D341Med (cell line): Measurements from ENCODE around the gene ABAT.

Experiments used
- DNase-seq: peaks from one replicate; pipeline ENCODE4 v3.0.0; 2012; ENCODE audit warnings: low spot score

ABAT gene

GRCh38 chr16:8717892-8718415, 43.5 kb downstream of the ABAT start:
- no peak for DNase-seq

- DNase-seq, result no peak
These were observed 44.6 kb downstream of the ABAT start for GRCh38 chr16:8718851-8719680.

- no peak for DNase-seq
These were observed 45.9 kb downstream of the ABAT start for GRCh38 chr16:8720080-8720966.

GRCh38 chr16:8720967-8721308, 46.5 kb downstream of the ABAT start:
- no peak for DNase-seq

GRCh38 chr16:8721336-8722024, 47.1 kb downstream of the ABAT start:
- DNase-seq, result no peak

- DNase-seq, result no peak
These were observed 47.6 kb downstream of the ABAT start for GRCh38 chr16:8722025-8722348.

GRCh38 chr16:8725513-8726178, 51.2 kb downstream of the ABAT start:
- DNase-seq, result no peak

- no peak for DNase-seq
These were observed 52.9 kb downstream of the ABAT start for GRCh38 chr16:8727131-8727806.

GRCh38 chr16:8727857-8728618, 53.6 kb downstream of the ABAT start:
- no peak for DNase-seq

GRCh38 chr16:8729779-8730334, 55.4 kb downstream of the ABAT start:
- DNase-seq, result no peak

GRCh38 chr16:8730335-8730915, 56.0 kb downstream of the ABAT start:
- no peak for DNase-seq

GRCh38 chr16:8733849-8734540, 59.6 kb downstream of the ABAT start:
- DNase-seq, result no peak

- no peak for DNase-seq
These were observed 61.2 kb downstream of the ABAT start for GRCh38 chr16:8735574-8735973.

- DNase-seq, result no peak
These were observed 61.8 kb downstream of the ABAT start for GRCh38 chr16:8736123-8736668.

- no peak for DNase-seq
These were observed 64.7 kb downstream of the ABAT start for GRCh38 chr16:8739151-8739550.

GRCh38 chr16:8739989-8740704, 65.7 kb downstream of the ABAT start:
- DNase-seq, result no peak

GRCh38 chr16:8740775-8741355, 66.4 kb downstream of the ABAT start:
- no peak for DNase-seq

GRCh38 chr16:8741636-8742035, 67.2 kb downstream of the ABAT start:
- no peak for DNase-seq
